Fibroblast of lung (primary cell): ENCODE results near the gene AMBRA1. TPM values are rescaled to one million over a fixed set of nuclear protein-coding genes. Genes with fewer than 3 reads are reported as not detected.
"Not testable (repeated sequence)": the region's sequence is repeated elsewhere in the genome, so short reads cannot be mapped to it uniquely, and the experiment has no call there.

Experiments used
- DNase-seq, 2 donors: peaks; one replicate each; pipeline versions ENCODE4 v3.0.0 to v3.0.0-alpha.2; 2010; ENCODE audit warnings: low read depth in 2 of 2
- H2AFZ ChIP-seq: 2 replicates; pipeline ENCODE4 v1.5.1; 2012; ENCODE audit warnings: low read length, control low read depth, inconsistent platforms
- H3K27ac ChIP-seq: 2 replicates; pipeline ENCODE4 v1.5.1; 2011; ENCODE audit warnings: low read length, control low read depth; ENCODE audit not compliant: insufficient read depth
- H3K27me3 ChIP-seq: 2 replicates; pipeline ENCODE4 v1.5.1; 2011; ENCODE audit warnings: mild to moderate bottlenecking, low read length; ENCODE audit not compliant: control insufficient read depth, insufficient read depth
- H3K36me3 ChIP-seq: 2 replicates; pipeline ENCODE4 v1.5.1; 2011; ENCODE audit warnings: low read length; ENCODE audit not compliant: control insufficient read depth, insufficient read depth
- H3K4me1 ChIP-seq: 2 replicates; pipeline ENCODE4 v1.5.1; 2011; ENCODE audit warnings: low read length; ENCODE audit not compliant: control insufficient read depth, insufficient read depth; ENCODE audit errors: extremely low read depth
- H3K4me2 ChIP-seq: 2 replicates; pipeline ENCODE4 v1.5.1; 2011; ENCODE audit warnings: low read length, control low read depth; ENCODE audit not compliant: insufficient read depth; ENCODE audit errors: extremely low read depth
- H3K4me3 ChIP-seq, 4 experiments: fragments of 200-600 bp in 1 of 4; sonication (generic) in 1 of 4; replicated peaks in 1 of 4; 2 replicates each; pipeline ENCODE4 v1.5.1; 2011 to 2016; ENCODE audit warnings: low read length in 4 of 4, low read depth in 3 of 4, mild to moderate bottlenecking in 3 of 4, control low read depth in 2 of 4, inconsistent platforms in 1 of 4, mixed read lengths in 1 of 4; ENCODE audit not compliant: insufficient read depth in 1 of 4; ENCODE audit errors: control extremely low read depth in 1 of 4
- H3K79me2 ChIP-seq: 2 replicates; pipeline ENCODE4 v1.5.1; 2012; ENCODE audit warnings: mild to moderate bottlenecking, low read length, inconsistent platforms; ENCODE audit not compliant: control insufficient read depth, insufficient read depth
- H3K9ac ChIP-seq: 2 replicates; pipeline ENCODE4 v1.5.1; 2011; ENCODE audit warnings: mild to moderate bottlenecking, low read length, control low read depth; ENCODE audit not compliant: insufficient read depth
- H3K9me3 ChIP-seq: 2 replicates; pipeline ENCODE4 v1.5.1; 2012; ENCODE audit warnings: low read depth, low read length; ENCODE audit not compliant: control insufficient read depth, insufficient read depth
- H4K20me1 ChIP-seq: 2 replicates; pipeline ENCODE4 v1.5.1; 2011; ENCODE audit warnings: low read length; ENCODE audit not compliant: control insufficient read depth, insufficient read depth; ENCODE audit errors: extremely low read depth
- CTCF ChIP-seq, 2 donors: IDR thresholded peaks in 1 of 2; conservative IDR thresholded peaks in 1 of 2; 1 replicate in 1 of 2; 2 replicates in 1 of 2; pipeline ENCODE4 v1.5.1; 2011 to 2012; ENCODE audit warnings: low read length in 2 of 2, control low read depth in 1 of 2, inconsistent platforms in 1 of 2, low read depth in 1 of 2, mild to moderate bottlenecking in 1 of 2
- EZH2 ChIP-seq: IDR thresholded peaks from 2 replicates; pipeline ENCODE4 v1.5.1; 2012; ENCODE audit warnings: low read length, control low read depth, mild to moderate bottlenecking; ENCODE audit errors: missing control alignments
- polyA plus RNA-seq, 2 donors: library from polyadenylated mRNA; depleted of rRNA in 1 of 2; stranded (reverse) in 1 of 2; unstranded in 1 of 2; fragments of >200 nt; gene quantifications; 2 replicates each; pipeline ENCODE4 v1.2.1, GENCODE V29; 2011 to 2012; ENCODE audit warnings: missing spikeins in 1 of 2
- total RNA-seq: library from RNA; depleted of rRNA; stranded (reverse); fragments of >200 nt; gene quantifications from 2 replicates; pipeline ENCODE4 v1.2.1, GENCODE V29; 2014

The AMBRA1 gene
- total and polyA plus RNA-seq, 2 donors (not counting 1 experiment from before 2014, with no cell fraction given), result 8.3 to 23.3 TPM

GRCh38 chr11:46373787-46374740, 219.8 kb downstream of the AMBRA1 start:
- no peaks in the 10 kb centered on the region for H3K79me2 ChIP-seq
- H3K27me3 ChIP-seq, result no peaks in the 10 kb centered on the region
- H4K20me1 ChIP-seq, result no peaks in the 10 kb centered on the region
- H3K36me3 ChIP-seq, result peaks cover 18% of the 10 kb centered on the region
- H2AFZ ChIP-seq, result no peak overlapping the region
- H3K4me2 ChIP-seq, result no peak overlapping the region
- H3K27ac ChIP-seq, result no peak overlapping the region
- TF ChIP-seq EZH2, result no peak
- no peak for TF ChIP-seq CTCF (conservative IDR thresholded peaks at IDR 0.05 in 1 of 2, IDR thresholded peaks at IDR 0.05 in 1 of 2; ENCODE audit: low read depth in 1 of 2, low read length in 2 of 2)
- no peaks in the 10 kb centered on the region for H3K9me3 ChIP-seq
- no peak overlapping the region for H3K9ac ChIP-seq
- peaks cover 2% of the 10 kb centered on the region for H3K4me1 ChIP-seq
- no peak overlapping the region for H3K4me3 ChIP-seq
- no peak for DNase-seq

- not testable (repeated sequence) for H3K4me1 ChIP-seq, H3K4me2 ChIP-seq, H3K4me3 ChIP-seq, H3K27me3 ChIP-seq, H3K9ac ChIP-seq, H2AFZ ChIP-seq, DNase-seq, H3K27ac ChIP-seq, H3K9me3 ChIP-seq, H4K20me1 ChIP-seq, H3K79me2 ChIP-seq
- H3K36me3 ChIP-seq, result peaks cover 19% of the 10 kb centered on the region
Measured at GRCh38 chr11:46372501-46372900, 221.3 kb downstream of the AMBRA1 start.

- no peak overlapping the region for H3K4me2 ChIP-seq
- no peaks in the 10 kb centered on the region for H3K79me2 ChIP-seq
- TF ChIP-seq EZH2, result no peak
- no peak for TF ChIP-seq CTCF (conservative IDR thresholded peaks at IDR 0.05 in 1 of 2, IDR thresholded peaks at IDR 0.05 in 1 of 2; ENCODE audit: low read depth in 1 of 2, low read length in 2 of 2)
- H3K9ac ChIP-seq, result no peak overlapping the region
- H3K4me1 ChIP-seq, result peaks cover 6% of the 10 kb centered on the region
- H4K20me1 ChIP-seq, result no peaks in the 10 kb centered on the region
- no peak overlapping the region for H3K4me3 ChIP-seq
- H3K36me3 ChIP-seq, result peaks cover 19% of the 10 kb centered on the region
- no peak overlapping the region for H3K27ac ChIP-seq
- DNase-seq, result no peak
- H3K27me3 ChIP-seq, result no peaks in the 10 kb centered on the region
- H3K9me3 ChIP-seq, result no peaks in the 10 kb centered on the region
- no peak overlapping the region for H2AFZ ChIP-seq
Measured at GRCh38 chr11:46372086-46372485, 221.7 kb downstream of the AMBRA1 start.

- not testable (repeated sequence) for H3K27me3 ChIP-seq, H3K4me3 ChIP-seq, DNase-seq, H2AFZ ChIP-seq, H3K27ac ChIP-seq, H3K9ac ChIP-seq, H3K4me2 ChIP-seq, H3K9me3 ChIP-seq, H4K20me1 ChIP-seq, H3K79me2 ChIP-seq, H3K4me1 ChIP-seq
- H3K36me3 ChIP-seq, result peaks cover 14% of the 10 kb centered on the region
Measured at GRCh38 chr11:46371262-46371661, 222.6 kb downstream of the AMBRA1 start.
